Kidney capillary endothelial cell (primary cell): ENCODE results near the gene RNF225.
"Not testable (repeated sequence)": the region's sequence is repeated elsewhere in the genome, so short reads cannot be mapped to it uniquely, and the experiment has no call there.

Experiments used
- DNase-seq: peaks from one replicate; pipeline ENCODE4 v3.0.0-alpha.2; 2018; ENCODE audit warnings: low spot score

Gene RNF225

GRCh38 chr19:58362272-58362994 is 33.0 kb upstream of the RNF225 start, which contains the start of gene ZNF497:
Gene ZNF497 (minus strand): TSS chr19:58362751. CDS start chr19:58357635, 5,116 bp downstream.
- DNase-seq = peak; percentile 92

DNA sequence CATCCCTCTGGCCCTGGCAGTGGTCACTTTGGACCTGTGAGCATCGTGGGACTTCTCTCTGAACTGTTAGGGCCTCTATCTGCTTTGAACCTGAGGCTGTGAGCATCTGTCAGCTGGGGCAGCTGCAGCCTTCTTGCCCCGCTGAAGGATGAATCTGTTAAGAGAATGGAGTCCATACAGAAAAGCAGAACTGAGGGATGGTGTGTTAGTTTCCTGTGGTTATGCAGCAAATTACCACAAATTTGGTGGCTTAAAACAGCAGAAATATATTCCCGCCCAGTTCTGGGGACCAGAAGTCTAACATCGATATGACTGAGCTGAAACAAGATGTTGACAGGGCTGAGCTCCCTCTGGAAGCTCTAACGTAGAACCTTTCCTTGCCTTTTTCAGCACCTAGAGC is 31.3 kb upstream of the RNF225 start:
- DNase-seq = no peak

DNA sequence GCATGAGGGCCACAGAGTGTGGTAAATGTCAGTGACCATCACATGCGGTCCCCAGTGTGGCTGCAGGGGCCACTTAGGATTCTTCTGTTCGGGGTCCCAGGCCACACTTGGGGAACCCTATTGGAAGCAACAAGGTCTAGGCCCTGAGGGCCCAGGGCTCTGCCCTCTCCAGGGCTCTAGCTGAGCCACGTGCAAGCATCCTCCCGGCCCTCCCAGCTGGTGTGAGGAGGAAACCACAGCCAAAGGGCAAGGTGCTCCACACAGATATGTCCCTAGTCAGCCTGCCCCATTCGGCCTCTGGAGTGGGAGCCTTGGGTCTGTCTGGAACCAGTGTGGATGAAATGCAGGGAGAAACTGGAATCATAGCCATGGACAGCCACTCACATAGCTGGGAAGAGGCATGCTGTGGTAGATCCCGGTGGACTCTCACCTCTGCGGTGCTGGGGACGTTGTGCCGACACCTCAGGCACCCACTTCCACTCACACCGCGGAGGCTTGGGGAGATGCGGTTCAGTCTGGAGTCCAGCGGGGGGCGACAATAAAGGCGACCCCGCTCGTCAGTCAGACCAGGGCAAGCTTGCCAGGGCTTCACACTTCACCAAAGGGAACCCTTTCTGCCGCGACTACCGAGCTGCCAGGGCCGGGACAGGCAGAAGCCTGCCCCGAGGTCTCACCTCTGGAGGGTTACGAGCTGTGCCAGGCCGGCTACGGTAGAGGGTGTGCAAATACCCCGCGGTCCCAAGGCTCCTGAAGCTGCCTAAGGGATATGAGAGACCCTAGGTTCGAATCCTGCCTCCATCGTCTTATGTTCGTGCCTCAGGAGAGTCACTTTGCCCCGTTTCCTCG is 28.6 kb upstream of the RNF225 start:
- no peak for DNase-seq

- DNase-seq = no peak
Observed at GRCh38 chr19:58367698-58368454, 27.6 kb upstream of the RNF225 start.

GRCh38 chr19:58368561-58369360 is 26.7 kb upstream of the RNF225 start:
- no peak for DNase-seq

GRCh38 chr19:58372311-58373133 is 22.9 kb upstream of the RNF225 start:
- no peak for DNase-seq

DNA sequence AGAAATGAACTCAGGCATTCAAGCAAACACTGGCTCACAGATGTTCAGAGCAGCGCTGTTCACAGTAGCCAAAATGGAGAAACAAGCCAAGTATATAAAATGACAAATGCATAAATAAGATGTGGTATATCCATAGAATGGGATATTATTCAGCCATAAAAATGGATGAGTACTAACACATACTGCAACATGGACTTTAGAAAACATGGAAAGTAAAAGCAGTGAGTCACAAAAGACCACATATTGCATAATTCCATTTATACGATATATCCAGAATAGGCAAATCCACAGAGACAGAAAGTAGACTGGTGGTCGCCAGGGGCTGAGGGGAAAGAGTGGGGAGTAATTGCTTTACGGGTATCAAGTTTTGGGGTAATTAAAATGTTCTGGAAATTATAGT is 21.3 kb upstream of the RNF225 start:
- no peak for DNase-seq

DNA sequence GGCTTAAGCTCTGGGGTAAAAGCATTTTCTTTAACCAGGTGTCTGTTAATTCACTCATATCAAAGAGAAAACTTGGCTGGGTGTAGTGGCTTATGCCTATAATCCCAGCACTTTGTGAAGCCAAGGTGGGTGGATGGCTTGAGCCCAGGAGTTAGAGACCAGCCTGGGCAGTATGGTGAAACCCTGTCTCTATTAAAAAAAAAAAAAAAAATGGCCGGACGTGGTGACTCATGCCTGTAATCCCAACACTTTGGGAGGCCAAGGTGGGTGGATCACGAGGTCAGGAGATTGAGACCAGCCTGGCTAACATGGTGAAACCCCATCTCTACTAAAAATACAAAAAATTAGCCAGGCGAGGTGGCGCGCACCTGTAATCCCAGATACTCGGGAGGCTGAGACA is 18.7 kb upstream of the RNF225 start:
- DNase-seq = not testable (repeated sequence)

DNA sequence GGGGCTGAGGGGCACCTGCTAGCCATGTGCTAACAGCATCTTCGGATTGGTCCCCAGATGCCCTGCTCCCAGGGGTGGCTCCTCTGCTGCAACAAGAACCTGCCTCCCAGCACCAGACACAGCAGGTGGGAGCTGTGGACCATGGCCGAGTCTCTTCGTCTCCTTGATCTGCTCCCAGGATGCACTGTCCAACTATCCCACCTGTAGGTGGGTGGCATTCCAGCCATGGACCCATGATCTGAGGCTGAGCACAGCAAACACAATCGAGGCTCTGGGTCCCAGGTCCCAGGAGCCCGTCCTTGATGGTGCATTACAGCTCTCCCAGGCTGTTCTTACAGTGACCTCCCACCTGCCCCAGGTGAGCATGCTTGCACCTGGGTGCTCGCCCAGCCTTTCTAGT is 16.2 kb upstream of the RNF225 start:
- no peak for DNase-seq

DNA sequence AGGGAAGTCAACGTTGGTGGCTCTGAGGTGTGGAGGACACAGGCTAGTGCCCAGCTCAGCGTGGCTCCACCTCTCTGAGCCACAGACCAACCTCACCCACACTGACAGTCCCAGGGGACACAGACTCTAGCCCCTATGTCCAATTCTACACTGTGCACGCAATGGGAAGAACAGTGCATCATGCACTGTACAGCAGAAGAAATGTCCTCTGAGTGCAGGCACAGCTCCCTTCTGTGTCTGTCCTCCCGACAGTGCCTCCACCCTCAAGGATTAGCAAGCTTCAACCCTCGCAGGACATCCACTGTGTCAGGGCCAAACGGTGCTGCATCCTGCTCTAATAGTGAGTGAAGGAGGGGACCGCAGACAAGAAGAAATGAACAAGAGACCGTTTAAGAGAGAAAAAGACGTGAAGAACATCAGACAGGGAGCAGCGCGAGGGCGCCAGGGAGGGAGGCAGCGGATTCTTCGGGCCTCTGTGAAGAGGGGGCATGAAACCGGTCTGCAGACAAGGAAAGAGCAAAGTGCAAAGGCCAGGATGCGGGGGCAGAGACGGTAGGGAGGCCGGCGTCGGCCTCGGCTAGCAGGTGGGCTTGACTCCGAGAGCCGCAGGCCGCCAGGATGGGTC is 15.3 kb upstream of the RNF225 start:
- DNase-seq = no peak

DNA sequence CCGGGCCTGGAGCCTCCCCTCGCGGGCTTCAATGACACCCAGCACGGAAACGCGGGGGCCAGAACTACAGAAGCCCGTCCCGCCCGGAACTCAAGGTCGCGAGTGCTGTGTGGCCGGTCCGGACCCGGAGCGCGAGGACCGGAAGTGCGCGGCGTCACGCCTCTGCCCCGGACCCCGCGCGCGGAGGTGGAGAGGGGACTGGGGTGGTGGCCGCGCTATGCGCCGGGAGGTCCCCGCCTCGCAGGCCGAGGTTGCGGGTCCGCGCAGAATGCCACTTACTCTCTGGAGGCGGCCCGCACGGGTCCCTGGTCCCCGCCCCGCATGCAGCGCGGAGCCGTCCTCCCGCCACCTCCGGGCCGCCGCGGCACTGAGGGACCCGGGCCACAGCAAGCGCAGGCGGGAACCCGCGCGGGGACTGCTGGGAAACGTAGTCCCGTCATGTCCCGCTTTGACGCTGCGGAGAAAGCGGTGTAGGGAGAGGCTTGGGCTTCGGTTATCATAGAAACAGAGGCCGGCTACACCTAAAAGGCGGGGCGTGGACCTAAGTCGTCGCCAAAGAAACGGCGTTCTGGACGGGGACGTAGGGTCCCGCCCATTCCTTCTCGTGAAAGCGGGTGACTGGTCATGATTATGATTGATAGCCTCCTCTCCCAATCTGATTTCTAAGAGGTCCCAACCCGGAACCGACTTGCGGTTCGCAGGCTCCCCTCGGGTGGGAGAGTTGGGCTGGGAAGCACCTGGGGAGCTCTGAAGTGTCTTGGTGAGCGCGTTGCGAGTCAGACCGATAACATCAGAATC is 14.6 kb upstream of the RNF225 start, which contains the start of gene ZNF837:
Gene ZNF837, minus strand, starts transcription at position 369 of the 798 bp plus-strand sequence. CDS start 11,698 bp downstream, outside the sequence.
- peak; percentile 100 for DNase-seq

- DNase-seq = no peak
Observed at GRCh38 chr19:58381460-58382212, 13.8 kb upstream of the RNF225 start.

- no peak for DNase-seq
Observed at GRCh38 chr19:58382997-58383603, 12.4 kb upstream of the RNF225 start.

- DNase-seq = no peak
Observed at GRCh38 chr19:58385313-58385890, 10.1 kb upstream of the RNF225 start.

DNA sequence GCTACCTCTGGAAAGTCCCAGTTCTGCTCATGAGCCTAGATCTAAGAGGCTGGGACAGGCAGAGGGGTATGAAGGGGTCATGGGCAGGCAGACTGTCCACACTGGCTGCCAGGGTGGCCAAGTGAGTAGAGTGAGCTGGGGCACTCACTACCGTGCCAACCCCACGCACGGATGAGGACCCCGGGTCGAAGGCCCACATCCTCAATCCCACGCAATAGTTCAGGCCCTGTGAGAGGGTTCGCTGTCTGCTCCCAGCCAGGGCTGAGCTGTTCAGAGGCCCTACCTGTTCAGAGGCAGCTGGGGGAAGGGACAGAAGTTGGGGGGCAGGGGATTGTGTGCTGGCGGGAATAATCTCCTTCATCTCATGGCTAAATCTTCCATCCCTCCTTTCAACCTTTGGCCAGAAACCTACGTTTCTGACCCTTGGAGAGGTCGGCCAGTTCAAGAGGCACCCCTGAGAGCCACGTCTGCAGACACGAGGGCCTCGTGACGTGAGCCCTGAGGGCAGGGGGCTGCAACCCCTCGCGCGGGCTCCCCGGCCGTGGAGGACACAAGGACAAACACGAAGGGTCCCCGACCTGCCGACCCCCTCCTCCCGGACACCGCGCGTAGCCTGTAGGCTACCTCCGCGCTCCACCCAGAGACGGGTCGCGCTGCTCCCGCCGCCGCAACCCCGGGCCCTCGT is 9.4 kb upstream of the RNF225 start:
- DNase-seq = no peak

DNA sequence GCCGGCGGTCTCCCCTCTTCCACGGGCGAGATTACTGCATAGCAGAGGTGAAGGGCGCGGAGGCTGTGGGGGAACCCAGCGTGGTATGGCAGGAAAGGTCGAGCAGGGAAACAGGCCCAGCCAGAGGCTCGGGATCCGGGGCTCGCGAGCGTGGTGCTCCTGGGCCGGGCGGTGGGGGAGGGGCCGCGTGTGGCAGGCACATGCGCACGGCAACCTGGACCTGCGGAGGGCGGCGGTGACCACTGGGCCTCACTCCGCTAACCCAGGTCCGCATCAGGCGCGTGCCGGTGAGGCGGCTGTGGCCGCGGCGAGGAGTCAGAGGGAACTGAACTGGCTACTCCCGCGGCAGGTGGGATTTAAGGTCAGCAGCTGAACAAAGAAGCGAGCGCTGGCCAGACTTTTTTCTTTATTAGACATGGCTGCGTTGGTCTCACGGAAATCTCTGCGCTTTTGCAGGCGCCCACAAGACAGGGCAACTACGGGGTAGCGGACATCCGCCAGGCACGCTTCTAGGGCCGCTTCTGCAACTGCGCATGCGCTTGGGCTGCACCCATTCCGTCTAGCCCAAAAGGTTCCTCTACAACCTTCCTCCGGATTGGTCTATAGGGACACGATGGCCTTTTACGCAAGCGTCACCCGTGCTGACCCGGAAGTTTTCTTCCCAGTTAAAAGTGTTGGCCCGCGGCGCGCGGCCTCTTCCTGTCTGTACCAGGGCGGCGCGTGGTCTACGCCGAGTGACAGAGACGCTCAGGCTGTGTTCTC is 8.7 kb upstream of the RNF225 start, which contains the start of gene RPS5:
Gene RPS5, plus strand, starts transcription at position 694 of the 762 bp plus-strand sequence. CDS start 869 bp downstream, outside the sequence.
- peak; percentile 99 for DNase-seq
